HEK293 (cell line): ENCODE measurements around the gene CDK6.

Source experiments
- CTCF ChIA-PET: fragments of 350-600 bp; formaldehyde crosslinking; extraction: SDS; loops from one replicate; lab custom pipeline; 2021; ENCODE audit warnings: antibody characterized with exemption; lab: Yijun Ruan, JAX
- POLR2A ChIA-PET: fragments of 300-600 bp; formaldehyde crosslinking; extraction: SDS; loops from one replicate; lab custom pipeline; 2020; ENCODE audit warnings: antibody characterized with exemption, inconsistent platforms; lab: Yijun Ruan, JAX
- H3K27ac ChIP-seq: fragments of 200-500 bp; sonication (Bioruptor generic); 2 replicates; pipeline ENCODE4 v1.5.1; 2014; ENCODE audit warnings: low read depth, low read length, control low read depth, inconsistent platforms; ENCODE audit errors: extremely low read depth
- H3K36me3 ChIP-seq, 2 experiments: fragments of 200-500 bp in 1 of 2; sonication (Bioruptor generic) in 1 of 2; 1 replicate in 1 of 2; 2 replicates in 1 of 2; pipeline ENCODE4 v1.5.1; 2014 to 2017; ENCODE audit warnings: inconsistent platforms in 2 of 2, low read length in 2 of 2; ENCODE audit not compliant: control insufficient read depth in 2 of 2, insufficient read depth in 1 of 2
- H3K4me1 ChIP-seq: fragments of 200-500 bp; sonication (Bioruptor generic); 2 replicates; pipeline ENCODE4 v1.5.1; 2014; ENCODE audit warnings: mild to moderate bottlenecking, low read length, inconsistent platforms; ENCODE audit not compliant: control insufficient read depth, insufficient read depth
- H3K4me3 ChIP-seq: 2 replicates; pipeline ENCODE4 v1.5.1; 2011; ENCODE audit warnings: low read depth, mild to moderate bottlenecking, control low read depth, low read length, moderate library complexity
- H3K9me3 ChIP-seq: fragments of 200-500 bp; sonication (Bioruptor generic); 2 replicates; pipeline ENCODE4 v1.5.1; 2014; ENCODE audit warnings: low read depth, low read length, inconsistent platforms; ENCODE audit not compliant: control insufficient read depth, insufficient read depth
- FEZF1 ChIP-seq: fragments of 450-650 bp; formaldehyde crosslinking; IDR thresholded peaks from 2 replicates; pipeline ENCODE4 v1.5.1; 2016; ENCODE audit warnings: missing biosample characterization, missing genetic modification characterization
- GLI4 ChIP-seq: fragments of 450-650 bp; formaldehyde crosslinking; IDR thresholded peaks from 2 replicates; pipeline ENCODE4 v1.5.1; 2016; ENCODE audit warnings: missing biosample characterization, missing genetic modification characterization
- GLIS2 ChIP-seq: fragments of 450-650 bp; formaldehyde crosslinking; IDR thresholded peaks from 2 replicates; pipeline ENCODE4 v1.5.1; 2016; ENCODE audit warnings: missing biosample characterization, missing genetic modification characterization
- PATZ1 ChIP-seq: fragments of 450-650 bp; formaldehyde crosslinking; IDR thresholded peaks from 2 replicates; pipeline ENCODE4 v1.5.1; 2016; ENCODE audit warnings: missing biosample characterization, missing genetic modification characterization
- RBAK ChIP-seq: fragments of 450-650 bp; formaldehyde crosslinking; IDR thresholded peaks from 2 replicates; pipeline ENCODE4 v1.5.1; 2016; ENCODE audit warnings: missing biosample characterization, missing genetic modification characterization
- SETDB1 ChIP-seq: IDR thresholded peaks from one replicate; pipeline ENCODE4 v1.6.1; 2017; ENCODE audit warnings: mild to moderate bottlenecking, low read length, moderate library complexity, mixed read lengths; ENCODE audit not compliant: insufficient read length
- TCF7L2 ChIP-seq: IDR thresholded peaks from 2 replicates; pipeline ENCODE4 v1.6.1; 2011; ENCODE audit warnings: low read depth, mild to moderate bottlenecking, inconsistent platforms, low read length, moderate library complexity, borderline replicate concordance
- ZBTB20 ChIP-seq: fragments of 450-650 bp; formaldehyde crosslinking; IDR thresholded peaks from 2 replicates; pipeline ENCODE4 v1.5.1; 2016; ENCODE audit warnings: missing biosample characterization, missing genetic modification characterization
- ZNF10 ChIP-seq: fragments of 450-650 bp; formaldehyde crosslinking; IDR thresholded peaks from 2 replicates; pipeline ENCODE4 v1.5.1; 2017; ENCODE audit warnings: missing biosample characterization, missing genetic modification characterization
- ZNF362 ChIP-seq: fragments of 450-650 bp; formaldehyde crosslinking; IDR thresholded peaks from 2 replicates; pipeline ENCODE4 v1.5.1; 2016; ENCODE audit warnings: missing biosample characterization, missing genetic modification characterization
- ZNF510 ChIP-seq: fragments of 450-650 bp; formaldehyde crosslinking; IDR thresholded peaks from 2 replicates; pipeline ENCODE4 v1.5.1; 2018; ENCODE audit warnings: mild to moderate bottlenecking, missing genetic modification characterization, missing biosample characterization; ENCODE audit not compliant: insufficient replicate concordance
- ZNF518A ChIP-seq: fragments of 450-650 bp; formaldehyde crosslinking; conservative IDR thresholded peaks from 2 replicates; pipeline ENCODE4 v1.5.1; 2016; ENCODE audit warnings: low read depth, missing biosample characterization, missing genetic modification characterization
- ZNF639 ChIP-seq: fragments of 450-650 bp; formaldehyde crosslinking; IDR thresholded peaks from 2 replicates; pipeline ENCODE4 v1.5.1; 2016; ENCODE audit warnings: missing biosample characterization, missing genetic modification characterization

CDK6 gene

GRCh38 chr7:92873776-92874175 lies 37.4 kb upstream of the CDK6 start:
- no peak overlapping the region for H3K4me3 ChIP-seq
- ChIA-PET CTCF (interaction anchor here (0.6 kb wide), 1 partner anchor 866 kb away, joined by 4 read pairs; no protein-coding TSS in a partner anchor), POLR2A (interaction anchor here (0.8 kb wide), 1 partner anchor 37 kb away, joined by 7 read pairs; the partner anchor contains the start of gene CDK6)
- H3K9me3 ChIP-seq = no peaks in the 10 kb centered on the region
- H3K27ac ChIP-seq = no peak overlapping the region
- TF ChIP-seq TCF7L2 (peak; percentile 97), SETDB1 (no peak), FEZF1 (tag by site-specific recombination) (peak; percentile 40; the same call in 1 of the 2 replicates), ZNF362 (tag by site-specific recombination) (no peak)
- TF ChIP-seq, all 188 proteins: peak for 2
- Histone ChIP-seq H3K36me3 (no peaks in the 10 kb centered on the region), H3K4me1 (no peaks in the 10 kb centered on the region)

- H3K4me3 ChIP-seq = no peak overlapping the region
- no peaks in the 10 kb centered on the region for H3K4me1 ChIP-seq
- ChIA-PET POLR2A (no interaction called here), CTCF (no interaction called here)
- no peak for TF ChIP-seq GLI4 (tag by site-specific recombination)
- TF ChIP-seq ZNF639 (tag by site-specific recombination) = no peak
- no peak for TF ChIP-seq RBAK (tag by site-specific recombination)
- TF ChIP-seq PATZ1 (tag by site-specific recombination) = no peak
- no peak for TF ChIP-seq ZNF518A (tag by site-specific recombination)
- no peak for TF ChIP-seq ZNF510 (tag by site-specific recombination)
- no peak for TF ChIP-seq FEZF1 (tag by site-specific recombination)
- TF ChIP-seq ZNF10 (tag by site-specific recombination) = no peak
- no peak for TF ChIP-seq SETDB1
- no peak for TF ChIP-seq GLIS2
- no peak for TF ChIP-seq ZBTB20 (tag by site-specific recombination)
- H3K9me3 ChIP-seq = no peaks in the 10 kb centered on the region
- H3K36me3 ChIP-seq = no peaks in the 10 kb centered on the region
- H3K27ac ChIP-seq = no peak overlapping the region
Measured at GRCh38 chr7:92872701-92873100, 36.3 kb upstream of the CDK6 start.
